AG04450 (cell line): Measurements from ENCODE around the gene RGL1. TPM values are rescaled to one million over a fixed set of nuclear protein-coding genes. Genes with fewer than 3 reads are reported as not detected.

Source experiments
- CTCF ChIA-PET: fragments of 300-600, 350-600 bp; formaldehyde crosslinking; extraction: SDS; loops from one replicate; lab custom pipeline; 2022; ENCODE audit warnings: antibody characterized with exemption, inconsistent platforms; lab: Charles Lee
- POLR2A ChIA-PET: fragments of 350-600 bp; formaldehyde crosslinking; extraction: SDS; loops from one replicate; lab custom pipeline; 2021; ENCODE audit warnings: antibody characterized with exemption, inconsistent platforms; lab: Yijun Ruan, JAX
- DNase-seq: peaks from one replicate; pipeline ENCODE4 v3.0.0-alpha.2; 2011; ENCODE audit warnings: low read depth, low spot score
- H3K27ac ChIP-seq: one replicate; pipeline ENCODE4 v1.5.1; 2012; ENCODE audit warnings: low read depth, low read length, control low read depth
- H3K27me3 ChIP-seq: one replicate; pipeline ENCODE4 v1.6.0; 2012; ENCODE audit warnings: low read length; ENCODE audit not compliant: control insufficient read depth, insufficient read depth
- H3K4me3 ChIP-seq: 2 replicates; pipeline ENCODE4 v1.5.1; 2011; ENCODE audit warnings: mild to moderate bottlenecking, low read depth, low read length, control low read depth
- H3K9me3 ChIP-seq: 2 replicates; pipeline ENCODE4 v1.5.1; 2012; ENCODE audit warnings: low read length; ENCODE audit not compliant: control insufficient read depth, insufficient read depth
- CTCF ChIP-seq: IDR thresholded peaks from 2 replicates; pipeline ENCODE4 v1.5.1; 2011; ENCODE audit warnings: low read depth, low read length, control low read depth, inconsistent platforms
- polyA minus RNA-seq: library from RNA; depleted of rRNA, polyadenylated mRNA; stranded (reverse); fragments of >200 nt; gene quantifications from 2 replicates; pipeline ENCODE4 v1.2.3, GENCODE V29; 2011; rRNA and poly(A)+ RNA removed
- polyA plus RNA-seq: library from polyadenylated mRNA; depleted of rRNA; stranded (reverse); fragments of >200 nt; gene quantifications from 2 replicates; pipeline ENCODE4 v1.2.3, GENCODE V29; 2011; rRNA removed

Gene RGL1
- polyA plus RNA-seq (10.1 and 11.1 TPM in 2 replicates), polyA minus RNA-seq (9.9 and 10.9 TPM in 2 replicates)

GRCh38 chr1:183804916-183805841, at the start of gene RGL1:
TSS of gene RGL1 (plus strand) at chr1:183805120. CDS start at chr1:183805298, 178 bp downstream.
- no peak for DNase-seq
- CTCF ChIA-PET = interaction anchor here (2.0 kb wide), 1 partner anchor 111 kb away, joined by 7 read pairs; no protein-coding TSS in a partner anchor
- Histone ChIP-seq H3K27me3 (no peaks in the 10 kb centered on the region), H3K9me3 (peaks cover 4% of the 10 kb centered on the region), H3K4me3 (peak within 1 kb of the TSS; percentile 60), H3K27ac (peak within 1 kb of the TSS; percentile 40)
- POLR2A ChIA-PET = interaction anchor here (0.7 to 1.0 kb wide), 5 partner anchors 21 to 169 kb away, joined by 3 to 5 read pairs (median 4); partner anchors contain the start of gene ARPC5
- TF ChIP-seq CTCF = no peak

- H3K4me3 ChIP-seq = no peak overlapping the region
- CTCF ChIA-PET = no interaction called here
- H3K9me3 ChIP-seq = peaks cover 4% of the 10 kb centered on the region; the same call in 1 of the 2 replicates
- no peak overlapping the region for H3K27ac ChIP-seq
- POLR2A ChIA-PET = no interaction called here
- H3K27me3 ChIP-seq = no peaks in the 10 kb centered on the region
- TF ChIP-seq CTCF = no peak
- DNase-seq = no peak
These were observed 48.6 kb upstream of the RGL1 start for GRCh38 chr1:183756326-183756725.

GRCh38 chr1:183757061-183757460, 47.9 kb upstream of the RGL1 start:
- Histone ChIP-seq H3K4me3 (no peak overlapping the region), H3K27me3 (no peaks in the 10 kb centered on the region), H3K9me3 (no peaks in the 10 kb centered on the region), H3K27ac (no peak overlapping the region)
- TF ChIP-seq CTCF = no peak
- ChIA-PET POLR2A (no interaction called here), CTCF (no interaction called here)
- peak; percentile 42 for DNase-seq

- H3K27me3 ChIP-seq = no peaks in the 10 kb centered on the region
- no peak overlapping the region for H3K27ac ChIP-seq
- H3K9me3 ChIP-seq = 0 out of 2 replicates have a peak, but pooled peaks cover 2% of the 10 kb centered on the region
- H3K4me3 ChIP-seq = no peak overlapping the region
- CTCF ChIA-PET = interaction anchor here (1.3 kb wide), 1 partner anchor 74 kb away, joined by 5 read pairs; no protein-coding TSS in a partner anchor
- POLR2A ChIA-PET = interaction anchor here (0.5 kb wide), 1 partner anchor 11 kb away, joined by 5 read pairs; no protein-coding TSS in a partner anchor
- TF ChIP-seq CTCF = no peak
- no peak for DNase-seq
These were observed 46.0 kb upstream of the RGL1 start for GRCh38 chr1:183758913-183759312.

GRCh38 chr1:183760661-183761060, 44.3 kb upstream of the RGL1 start:
- CTCF ChIA-PET = no interaction called here
- TF ChIP-seq CTCF = no peak

More at GRCh38 chr1:183760661-183761060, 44.3 kb upstream of the RGL1 start:
- peaks cover 9% of the 10 kb centered on the region; the same call in 1 of the 2 replicates for H3K9me3 ChIP-seq
- no peak overlapping the region for H3K27ac ChIP-seq
- H3K27me3 ChIP-seq = no peaks in the 10 kb centered on the region
- POLR2A ChIA-PET = no interaction called here
- H3K4me3 ChIP-seq = no peak overlapping the region
- no peak for DNase-seq
